Measurements from ENCODE around the gene MCU.

DNA sequence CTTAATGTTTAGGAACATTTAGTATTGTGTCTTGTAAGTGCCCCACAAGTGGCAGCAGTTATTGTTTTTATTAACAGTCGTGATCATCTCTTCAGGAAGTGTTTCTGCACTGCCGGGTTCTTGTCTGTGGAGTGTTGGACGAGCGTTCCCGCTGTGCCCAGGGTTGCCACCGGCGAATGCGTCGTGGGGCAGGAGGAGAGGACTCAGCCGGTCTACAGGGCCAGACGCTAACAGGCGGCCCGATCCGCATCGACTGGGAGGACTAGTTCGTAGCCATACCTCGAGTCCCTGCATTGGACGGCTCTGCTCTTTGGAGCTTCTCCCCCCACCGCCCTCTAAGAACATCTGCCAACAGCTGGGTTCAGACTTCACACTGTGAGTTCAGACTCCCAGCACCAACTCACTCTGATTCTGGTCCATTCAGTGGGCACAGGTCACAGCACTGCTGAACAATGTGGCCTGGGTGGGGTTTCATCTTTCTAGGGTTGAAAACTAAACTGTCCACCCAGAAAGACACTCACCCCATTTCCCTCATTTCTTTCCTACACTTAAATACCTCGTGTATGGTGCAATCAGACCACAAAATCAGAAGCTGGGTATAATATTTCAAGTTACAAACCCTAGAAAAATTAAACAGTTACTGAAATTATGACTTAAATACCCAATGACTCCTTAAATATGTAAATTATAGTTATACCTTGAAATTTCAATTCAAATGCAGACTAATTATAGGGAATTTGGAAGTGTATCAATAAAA lies 240.5 kb downstream of the MCU start:
- TF ChIP-seq, protein P1, sequence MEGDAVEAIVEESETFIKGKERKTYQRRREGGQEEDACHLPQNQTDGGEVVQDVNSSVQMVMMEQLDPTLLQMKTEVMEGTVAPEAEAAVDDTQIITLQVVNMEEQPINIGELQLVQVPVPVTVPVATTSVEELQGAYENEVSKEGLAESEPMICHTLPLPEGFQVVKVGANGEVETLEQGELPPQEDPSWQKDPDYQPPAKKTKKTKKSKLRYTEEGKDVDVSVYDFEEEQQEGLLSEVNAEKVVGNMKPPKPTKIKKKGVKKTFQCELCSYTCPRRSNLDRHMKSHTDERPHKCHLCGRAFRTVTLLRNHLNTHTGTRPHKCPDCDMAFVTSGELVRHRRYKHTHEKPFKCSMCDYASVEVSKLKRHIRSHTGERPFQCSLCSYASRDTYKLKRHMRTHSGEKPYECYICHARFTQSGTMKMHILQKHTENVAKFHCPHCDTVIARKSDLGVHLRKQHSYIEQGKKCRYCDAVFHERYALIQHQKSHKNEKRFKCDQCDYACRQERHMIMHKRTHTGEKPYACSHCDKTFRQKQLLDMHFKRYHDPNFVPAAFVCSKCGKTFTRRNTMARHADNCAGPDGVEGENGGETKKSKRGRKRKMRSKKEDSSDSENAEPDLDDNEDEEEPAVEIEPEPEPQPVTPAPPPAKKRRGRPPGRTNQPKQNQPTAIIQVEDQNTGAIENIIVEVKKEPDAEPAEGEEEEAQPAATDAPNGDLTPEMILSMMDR (IDR thresholded peaks at IDR 0.05 in 2 of 3, conservative IDR thresholded peaks at IDR 0.05 in 1 of 3; ENCODE audit: control insufficient read depth in 2 of 3, extremely low read depth in 1 of 3, insufficient read depth in 1 of 3, low read depth in 3 of 3, low read length in 3 of 3) = no peak
- TF ChIP-seq SPI1 (IDR thresholded peaks at IDR 0.05; ENCODE audit: borderline replicate concordance, insufficient read depth, low read depth, low read length) (no peak), CHD2 (IDR thresholded peaks at IDR 0.05; ENCODE audit: borderline replicate concordance, low read depth, low read length) (no peak), PAX5 (IDR thresholded peaks at IDR 0.05; ENCODE audit: borderline replicate concordance, low read depth, low read length) (no peak), POLR2A (IDR thresholded peaks at IDR 0.05; ENCODE audit: low read depth, low read length) (no peak), DPF2 (IDR thresholded peaks at IDR 0.05) (no peak), CHD4 (IDR thresholded peaks at IDR 0.05) (no peak)

All from GM12878 (cell line).